T-helper 1 cell treated with Interleukin-12 subunit alpha and Interleukin-12 subunit beta and Interleukin-4 antibody, amounts not matched to agents 30 ng/mL and 1 ng/mL, for 36 hours (primary cell): ENCODE measurements around the gene TMIE. TPM values are rescaled to one million over a fixed set of nuclear protein-coding genes. Genes with fewer than 3 reads are reported as not detected.

ENCODE experiments used
- intact Hi-C: fragments of 100-400 bp; cut with micrococcal nuclease; formaldehyde crosslinking; loops from one replicate; pipeline ENCODE4 v1.15.1; 2024
- total RNA-seq: library from RNA; stranded (reverse); gene quantifications from 2 replicates; pipeline ENCODE4 v1.2.3, GENCODE V29; 2022

The TMIE gene
- total RNA-seq, 1 donor from 2014 or later, result not detected

DNA sequence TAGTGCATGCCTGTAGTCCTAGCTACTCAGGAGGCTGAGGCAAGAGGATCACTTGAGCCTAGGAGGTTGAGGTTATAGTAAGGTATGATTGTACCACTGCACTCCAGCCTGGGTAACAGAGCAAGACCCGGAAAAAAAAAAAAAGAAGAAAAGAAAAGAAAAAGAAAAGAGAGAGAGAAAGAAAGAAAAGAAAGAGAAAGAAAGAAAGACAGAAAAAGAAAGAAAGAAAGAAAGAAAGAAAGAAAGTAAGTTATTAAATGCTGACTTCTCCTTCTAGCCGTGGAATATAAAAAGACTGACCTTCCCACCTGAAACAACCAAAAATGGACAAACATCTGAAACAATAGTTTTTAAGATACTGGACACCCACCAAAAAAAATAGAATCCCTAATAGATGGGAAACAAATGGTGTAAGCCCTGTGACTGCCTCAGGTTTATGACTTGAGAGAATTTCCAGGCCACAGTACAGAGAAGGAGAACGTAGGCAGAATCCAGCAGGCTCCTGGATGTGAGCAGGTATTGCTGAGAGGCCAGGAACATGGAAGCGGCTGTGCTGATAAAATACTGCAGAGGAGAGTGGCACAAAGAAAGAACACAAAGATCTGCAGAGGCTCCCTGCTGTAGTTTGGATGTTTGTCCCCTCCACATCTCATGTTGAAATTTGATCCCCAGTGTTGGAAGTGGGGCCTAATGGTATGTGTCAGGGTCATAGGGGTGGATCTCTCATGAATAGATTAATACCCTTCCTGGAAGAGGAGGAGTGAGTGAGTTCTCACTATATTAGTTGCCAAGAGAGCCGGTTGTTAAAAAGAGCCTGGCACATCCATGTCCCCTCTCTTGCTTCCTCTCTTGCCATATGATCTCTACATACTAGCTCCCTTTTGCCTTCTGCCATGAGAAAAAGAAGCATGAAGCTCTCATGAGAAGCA is 58.3 kb downstream of the TMIE start:
- intact Hi-C loops, result no loop called here

Other genes starting within 250 kb of the TMIE start
- not detected in 2 replicates for gene LTF, start 236.5 kb upstream of the TMIE start, total RNA-seq
- gene RTP3, start 203.4 kb upstream of the TMIE start, total RNA-seq, result not detected in 2 replicates
- gene LRRC2, start 135.1 kb upstream of the TMIE start, total RNA-seq, result 0.12 and 0.15 TPM in 2 replicates
- gene FAM240A, start 88.9 kb upstream of the TMIE start, total RNA-seq, result not detected in 2 replicates
- 1.6 and 1.9 TPM in 2 replicates for gene ALS2CL, start 7.7 kb upstream of the TMIE start, total RNA-seq
- gene PRSS50, start 16.5 kb downstream of the TMIE start, total RNA-seq, result not detected in 2 replicates
- not detected in 2 replicates for gene MYL3, start 162.1 kb downstream of the TMIE start, total RNA-seq
- gene PTH1R, start 176.3 kb downstream of the TMIE start, total RNA-seq, result not detected in 2 replicates